DOHH2 (cell line): ENCODE results near the gene CYB5RL.

Source experiments
- EZH2phosphoT487 ChIP-seq: fragments of 200-600 bp; sonication (generic); IDR thresholded peaks from 2 replicates; pipeline ENCODE4 v1.6.1; 2017; ENCODE audit warnings: borderline replicate concordance, mild to moderate bottlenecking, antibody characterized with exemption, low read length, moderate library complexity, mixed read lengths
- TF ChIP-seq, protein P1 (sequence below): fragments of 200-600 bp; sonication (generic); IDR thresholded peaks from one replicate; pipeline ENCODE4 v1.5.1; 2014; ENCODE audit warnings: antibody characterized with exemption, mild to moderate bottlenecking, low read depth, low read length; ENCODE audit not compliant: poor library complexity, severe bottlenecking

DNA sequence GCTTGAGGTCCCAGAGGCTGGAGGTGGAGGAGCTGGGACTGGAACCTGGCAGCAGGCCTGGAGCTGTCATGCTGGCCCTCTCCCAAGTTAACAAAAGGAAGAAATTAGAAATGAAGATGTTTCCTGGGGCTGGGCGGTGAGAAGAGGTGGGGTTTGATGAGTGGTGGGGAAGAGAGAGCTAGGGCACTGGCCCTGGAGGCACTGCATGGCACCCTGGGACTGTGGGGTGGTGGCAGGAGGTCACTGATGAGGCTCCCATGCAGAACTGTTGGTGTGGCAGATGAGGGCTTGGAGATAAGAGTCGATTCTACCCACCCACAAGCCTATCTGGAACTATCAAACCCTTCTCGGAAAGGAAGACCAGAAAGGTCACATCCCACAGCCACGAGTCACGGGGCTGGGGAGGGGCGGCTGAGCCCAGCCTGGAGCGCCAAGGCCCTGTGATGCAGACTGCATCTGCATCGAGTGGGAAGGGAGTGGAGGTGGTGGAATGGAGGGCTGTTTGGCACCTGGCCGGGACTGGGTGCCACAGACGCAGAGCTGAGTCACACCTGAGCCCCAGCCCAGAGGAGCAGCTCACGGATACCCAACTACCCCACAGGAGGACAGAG is 29.6 kb upstream of the CYB5RL start:
- TF ChIP-seq, protein P1, sequence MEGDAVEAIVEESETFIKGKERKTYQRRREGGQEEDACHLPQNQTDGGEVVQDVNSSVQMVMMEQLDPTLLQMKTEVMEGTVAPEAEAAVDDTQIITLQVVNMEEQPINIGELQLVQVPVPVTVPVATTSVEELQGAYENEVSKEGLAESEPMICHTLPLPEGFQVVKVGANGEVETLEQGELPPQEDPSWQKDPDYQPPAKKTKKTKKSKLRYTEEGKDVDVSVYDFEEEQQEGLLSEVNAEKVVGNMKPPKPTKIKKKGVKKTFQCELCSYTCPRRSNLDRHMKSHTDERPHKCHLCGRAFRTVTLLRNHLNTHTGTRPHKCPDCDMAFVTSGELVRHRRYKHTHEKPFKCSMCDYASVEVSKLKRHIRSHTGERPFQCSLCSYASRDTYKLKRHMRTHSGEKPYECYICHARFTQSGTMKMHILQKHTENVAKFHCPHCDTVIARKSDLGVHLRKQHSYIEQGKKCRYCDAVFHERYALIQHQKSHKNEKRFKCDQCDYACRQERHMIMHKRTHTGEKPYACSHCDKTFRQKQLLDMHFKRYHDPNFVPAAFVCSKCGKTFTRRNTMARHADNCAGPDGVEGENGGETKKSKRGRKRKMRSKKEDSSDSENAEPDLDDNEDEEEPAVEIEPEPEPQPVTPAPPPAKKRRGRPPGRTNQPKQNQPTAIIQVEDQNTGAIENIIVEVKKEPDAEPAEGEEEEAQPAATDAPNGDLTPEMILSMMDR: no peak
- no peak for TF ChIP-seq EZH2phosphoT487
